ENCODE data around the gene TNFRSF25. TPM values are rescaled to one million over a fixed set of nuclear protein-coding genes. Genes with fewer than 3 reads are reported as not detected.

TNFRSF25 gene
- polyA plus RNA-seq, 1 of the 3 experiments (the other 2 are of a cell fraction), result 20.8 TPM

DNA sequence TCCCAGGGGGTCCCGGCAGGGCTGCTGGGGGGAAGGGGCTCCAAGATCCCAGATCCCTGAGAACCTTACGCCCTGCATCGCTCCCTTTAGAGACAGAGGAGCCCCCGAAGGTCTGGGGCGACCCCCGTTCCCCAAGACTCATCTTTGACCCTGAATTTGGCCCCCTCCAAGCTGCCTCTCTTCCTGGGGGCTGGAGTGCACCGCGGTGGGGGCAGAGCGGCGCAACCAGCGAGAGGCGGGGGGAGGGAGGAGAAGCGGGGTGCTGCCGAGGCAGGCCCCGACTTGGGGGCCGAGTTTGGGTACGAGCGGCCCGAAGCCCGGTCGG lies 30.9 kb upstream of the TNFRSF25 start:
- no peak for DNase-seq
- peak overlapping the region; percentile 64 for H3K9ac ChIP-seq
- peaks cover 17% of the 10 kb centered on the region for H3F3A ChIP-seq (replicated peaks; ENCODE audit: insufficient read depth)
- 11% methylated on average over 3 of the region's 21 CpGs for WGBS (ENCODE audit: low lambda C conversion rate)
- peak overlapping the region; percentile 95 for H3K4me2 ChIP-seq
- H3K79me2 ChIP-seq (ENCODE audit: insufficient read depth), result peaks cover 7% of the 10 kb centered on the region; the same call in 1 of the 2 replicates
- TF ChIP-seq GATA2 (CRISPR knock-in tag; IDR thresholded peaks at IDR 0.05) (no peak), EP300 (IDR thresholded peaks at IDR 0.05; ENCODE audit: borderline replicate concordance in 1 of 2, low read depth in 1 of 2, low read length in 1 of 2) (no peak), MXI1 (IDR thresholded peaks at IDR 0.05; ENCODE audit: low read depth, low read length) (no peak), TEAD4 (IDR thresholded peaks at IDR 0.05; ENCODE audit: borderline replicate concordance, insufficient read depth) (no peak), TCF12 (IDR thresholded peaks at IDR 0.05) (no peak), MEF2A (IDR thresholded peaks at IDR 0.05; ENCODE audit: borderline replicate concordance, low read depth) (no peak), YY1 (IDR thresholded peaks at IDR 0.05; ENCODE audit: low read depth) (no peak)
- TF ChIP-seq, protein P1, sequence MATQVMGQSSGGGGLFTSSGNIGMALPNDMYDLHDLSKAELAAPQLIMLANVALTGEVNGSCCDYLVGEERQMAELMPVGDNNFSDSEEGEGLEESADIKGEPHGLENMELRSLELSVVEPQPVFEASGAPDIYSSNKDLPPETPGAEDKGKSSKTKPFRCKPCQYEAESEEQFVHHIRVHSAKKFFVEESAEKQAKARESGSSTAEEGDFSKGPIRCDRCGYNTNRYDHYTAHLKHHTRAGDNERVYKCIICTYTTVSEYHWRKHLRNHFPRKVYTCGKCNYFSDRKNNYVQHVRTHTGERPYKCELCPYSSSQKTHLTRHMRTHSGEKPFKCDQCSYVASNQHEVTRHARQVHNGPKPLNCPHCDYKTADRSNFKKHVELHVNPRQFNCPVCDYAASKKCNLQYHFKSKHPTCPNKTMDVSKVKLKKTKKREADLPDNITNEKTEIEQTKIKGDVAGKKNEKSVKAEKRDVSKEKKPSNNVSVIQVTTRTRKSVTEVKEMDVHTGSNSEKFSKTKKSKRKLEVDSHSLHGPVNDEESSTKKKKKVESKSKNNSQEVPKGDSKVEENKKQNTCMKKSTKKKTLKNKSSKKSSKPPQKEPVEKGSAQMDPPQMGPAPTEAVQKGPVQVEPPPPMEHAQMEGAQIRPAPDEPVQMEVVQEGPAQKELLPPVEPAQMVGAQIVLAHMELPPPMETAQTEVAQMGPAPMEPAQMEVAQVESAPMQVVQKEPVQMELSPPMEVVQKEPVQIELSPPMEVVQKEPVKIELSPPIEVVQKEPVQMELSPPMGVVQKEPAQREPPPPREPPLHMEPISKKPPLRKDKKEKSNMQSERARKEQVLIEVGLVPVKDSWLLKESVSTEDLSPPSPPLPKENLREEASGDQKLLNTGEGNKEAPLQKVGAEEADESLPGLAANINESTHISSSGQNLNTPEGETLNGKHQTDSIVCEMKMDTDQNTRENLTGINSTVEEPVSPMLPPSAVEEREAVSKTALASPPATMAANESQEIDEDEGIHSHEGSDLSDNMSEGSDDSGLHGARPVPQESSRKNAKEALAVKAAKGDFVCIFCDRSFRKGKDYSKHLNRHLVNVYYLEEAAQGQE (IDR thresholded peaks at IDR 0.05; ENCODE audit: low read depth, low read length), result no peak
- TF ChIP-seq, protein P2, sequence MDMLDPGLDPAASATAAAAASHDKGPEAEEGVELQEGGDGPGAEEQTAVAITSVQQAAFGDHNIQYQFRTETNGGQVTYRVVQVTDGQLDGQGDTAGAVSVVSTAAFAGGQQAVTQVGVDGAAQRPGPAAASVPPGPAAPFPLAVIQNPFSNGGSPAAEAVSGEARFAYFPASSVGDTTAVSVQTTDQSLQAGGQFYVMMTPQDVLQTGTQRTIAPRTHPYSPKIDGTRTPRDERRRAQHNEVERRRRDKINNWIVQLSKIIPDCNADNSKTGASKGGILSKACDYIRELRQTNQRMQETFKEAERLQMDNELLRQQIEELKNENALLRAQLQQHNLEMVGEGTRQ (IDR thresholded peaks at IDR 0.05; ENCODE audit: borderline replicate concordance, low read depth, low read length), result no peak
- TF ChIP-seq, protein P3, sequence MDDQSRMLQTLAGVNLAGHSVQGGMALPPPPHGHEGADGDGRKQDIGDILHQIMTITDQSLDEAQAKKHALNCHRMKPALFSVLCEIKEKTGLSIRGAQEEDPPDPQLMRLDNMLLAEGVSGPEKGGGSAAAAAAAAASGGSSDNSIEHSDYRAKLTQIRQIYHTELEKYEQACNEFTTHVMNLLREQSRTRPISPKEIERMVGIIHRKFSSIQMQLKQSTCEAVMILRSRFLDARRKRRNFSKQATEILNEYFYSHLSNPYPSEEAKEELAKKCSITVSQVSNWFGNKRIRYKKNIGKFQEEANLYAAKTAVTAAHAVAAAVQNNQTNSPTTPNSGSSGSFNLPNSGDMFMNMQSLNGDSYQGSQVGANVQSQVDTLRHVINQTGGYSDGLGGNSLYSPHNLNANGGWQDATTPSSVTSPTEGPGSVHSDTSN (IDR thresholded peaks at IDR 0.05), result no peak
- TF ChIP-seq, protein P4, sequence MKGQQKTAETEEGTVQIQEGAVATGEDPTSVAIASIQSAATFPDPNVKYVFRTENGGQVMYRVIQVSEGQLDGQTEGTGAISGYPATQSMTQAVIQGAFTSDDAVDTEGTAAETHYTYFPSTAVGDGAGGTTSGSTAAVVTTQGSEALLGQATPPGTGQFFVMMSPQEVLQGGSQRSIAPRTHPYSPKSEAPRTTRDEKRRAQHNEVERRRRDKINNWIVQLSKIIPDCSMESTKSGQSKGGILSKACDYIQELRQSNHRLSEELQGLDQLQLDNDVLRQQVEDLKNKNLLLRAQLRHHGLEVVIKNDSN (IDR thresholded peaks at IDR 0.05; ENCODE audit: borderline replicate concordance, low read depth), result no peak
- H2AFZ ChIP-seq (ENCODE audit: low read depth), result peak overlapping the region; percentile 29; the same call in 1 of the 2 replicates
- peaks cover 0 to 73% of the 10 kb centered on the region in 2 experiments; a peak in 2 of 4 replicates for H3K4me1 ChIP-seq (ENCODE audit: control insufficient read depth in 1 of 2, insufficient read depth in 2 of 2, low read depth in 1 of 2, low read length in 1 of 2)
- H4K20me1 ChIP-seq (ENCODE audit: insufficient read depth), result no peaks in the 10 kb centered on the region
- no peaks in the 10 kb centered on the region for H3K27me3 ChIP-seq (ENCODE audit: insufficient read depth)
- ChIA-PET CTCF (interaction anchor here (2.1 to 5.8 kb wide), 3 partner anchors 11 to 25 kb away, joined by 5 to 60 read pairs (median 15); no protein-coding TSS in a partner anchor), POLR2A (no interaction called here)
- H3K9me2 ChIP-seq, result no peaks in the 10 kb centered on the region
- no peaks in the 10 kb centered on the region for H3K36me3 ChIP-seq (replicated peaks in 1 of 2; ENCODE audit: control insufficient read depth in 1 of 2, insufficient read depth in 2 of 2, low read length in 1 of 2)
- H3K4me3 ChIP-seq (ENCODE audit: low read depth in 2 of 2, low read length in 1 of 2), result peak overlapping the region; percentile 65 to 69
- peak overlapping the region in 1 of 2 experiments; percentile 80; a peak in 2 of 4 replicates for H3K27ac ChIP-seq (ENCODE audit: low read depth in 2 of 2, low read length in 1 of 2)
- no peaks in the 10 kb centered on the region for H3K9me3 ChIP-seq
